Activated T-helper 9 cell treated with anti-CD3 and anti-CD28 coated beads, Interleukin-2, amount 50 U/mL, for 16 hours (primary cell): ENCODE results near the gene CEBPG.

Experiments
- DNase-seq: peaks from one replicate; pipeline ENCODE4 v3.0.0-alpha.2; 2020; ENCODE audit warnings: low read depth

CEBPG gene

DNA sequence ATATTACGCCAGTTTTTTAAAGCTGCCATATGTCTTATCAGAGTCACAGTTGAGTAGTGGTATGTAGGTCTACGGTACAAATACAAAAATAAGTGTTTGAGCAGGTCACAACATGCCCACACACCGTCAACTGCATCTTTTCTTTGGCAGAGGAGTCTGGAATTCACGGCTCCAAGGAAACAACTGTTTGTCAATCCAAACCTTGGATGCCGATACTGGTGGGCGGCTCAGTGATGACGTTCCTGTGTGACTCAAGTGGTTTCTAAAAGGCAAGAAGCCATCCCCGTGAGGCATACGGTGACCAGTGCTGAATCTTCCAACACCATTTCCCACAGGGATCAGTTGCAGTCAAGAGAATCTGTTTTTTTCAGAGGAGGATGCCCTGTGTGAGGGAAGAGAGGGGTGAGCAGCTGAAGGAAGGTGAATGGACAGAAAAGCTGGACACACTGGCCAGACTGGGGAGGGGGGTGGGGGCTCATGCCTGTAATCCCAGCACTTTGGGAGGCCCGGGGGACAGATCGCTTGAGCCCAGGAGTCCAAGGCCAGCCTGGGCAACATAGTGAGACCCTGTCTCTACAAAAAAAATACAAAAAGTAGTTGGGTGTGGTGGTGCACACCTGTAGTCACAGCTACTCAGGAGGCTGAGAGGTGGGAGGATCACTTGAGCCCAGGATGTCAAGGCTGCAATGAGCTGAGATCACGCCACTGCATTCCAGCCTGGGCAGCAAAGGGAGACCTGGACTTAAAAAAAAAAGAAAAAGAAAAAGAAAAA, 22.8 kb upstream of the CEBPG start:
- DNase-seq: no peak

DNA sequence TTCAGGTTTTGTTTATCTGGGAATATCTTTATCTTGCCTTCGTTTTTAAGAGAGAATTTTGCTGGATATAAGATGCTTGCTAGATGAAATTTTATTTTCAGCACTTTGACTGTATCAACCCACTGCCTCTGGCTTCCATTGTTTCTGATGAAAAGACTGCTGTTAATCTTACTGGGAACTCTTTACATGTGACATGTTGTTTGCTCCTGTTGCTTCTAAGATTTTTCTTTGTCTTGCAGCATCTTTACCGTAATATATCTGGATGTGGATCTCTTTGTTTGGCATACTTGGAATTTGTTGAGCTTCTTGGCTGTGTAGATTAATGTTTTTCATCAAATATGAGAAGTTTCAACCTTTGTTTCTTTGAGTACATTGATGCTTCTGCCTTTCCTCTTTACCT, 18.0 kb upstream of the CEBPG start:
- DNase-seq: no peak

DNA sequence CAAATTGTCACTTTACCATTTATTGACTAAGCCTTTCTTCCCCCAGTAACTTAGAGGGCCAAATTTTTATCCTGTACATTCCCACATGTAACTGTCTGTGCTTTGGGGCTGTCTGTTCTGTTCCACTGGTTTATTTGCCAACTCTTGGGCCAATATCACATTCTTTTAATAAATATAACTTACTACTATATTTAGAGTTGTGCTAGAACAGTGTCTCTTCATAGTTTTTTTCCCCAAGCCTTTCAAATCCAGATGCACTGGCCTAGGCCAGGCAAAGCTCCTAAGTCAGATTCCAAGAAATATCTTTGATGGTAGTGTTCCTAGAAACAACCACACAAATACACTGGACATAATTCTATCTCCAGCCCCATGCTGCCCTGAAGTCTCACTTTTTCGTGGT, 16.0 kb upstream of the CEBPG start:
- DNase-seq: no peak

DNA sequence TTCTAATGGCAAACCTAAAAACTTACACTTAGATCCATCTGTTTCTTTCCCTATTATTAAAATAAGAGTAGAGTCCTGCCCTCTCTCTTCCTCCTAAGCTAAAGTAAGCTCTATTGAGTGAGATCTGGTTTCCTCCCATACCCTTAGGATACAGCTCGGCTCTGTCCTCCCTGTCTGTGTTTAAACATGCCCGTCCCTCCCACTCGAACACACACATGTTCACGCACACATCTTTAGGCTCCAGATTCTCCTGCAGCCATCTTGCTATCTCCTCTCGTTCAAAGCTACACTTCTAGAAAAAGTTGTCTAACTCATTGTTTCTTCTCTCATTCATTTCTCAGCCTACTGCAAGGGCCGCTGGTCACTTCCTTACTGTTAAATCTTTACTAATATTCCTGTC, 15.1 kb upstream of the CEBPG start:
- no peak for DNase-seq

DNA sequence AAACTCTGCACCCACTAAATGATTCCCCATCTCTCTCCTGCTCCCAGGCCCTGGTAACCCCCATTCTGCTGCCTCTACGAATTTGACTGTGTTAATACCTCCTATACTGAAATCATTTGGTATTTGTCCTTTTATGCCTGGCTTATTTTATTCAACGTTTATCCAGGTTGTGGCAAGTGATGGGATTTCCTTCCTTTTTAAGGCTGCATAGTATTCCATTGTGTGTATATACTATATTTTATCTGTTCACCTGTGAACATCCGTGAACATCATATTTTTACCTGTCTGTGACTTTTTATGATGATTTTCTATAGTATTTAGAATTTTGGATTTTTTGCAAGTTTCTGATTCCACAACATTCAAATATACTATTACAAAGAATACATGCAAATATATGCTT, 13.9 kb upstream of the CEBPG start:
- no peak for DNase-seq

DNA sequence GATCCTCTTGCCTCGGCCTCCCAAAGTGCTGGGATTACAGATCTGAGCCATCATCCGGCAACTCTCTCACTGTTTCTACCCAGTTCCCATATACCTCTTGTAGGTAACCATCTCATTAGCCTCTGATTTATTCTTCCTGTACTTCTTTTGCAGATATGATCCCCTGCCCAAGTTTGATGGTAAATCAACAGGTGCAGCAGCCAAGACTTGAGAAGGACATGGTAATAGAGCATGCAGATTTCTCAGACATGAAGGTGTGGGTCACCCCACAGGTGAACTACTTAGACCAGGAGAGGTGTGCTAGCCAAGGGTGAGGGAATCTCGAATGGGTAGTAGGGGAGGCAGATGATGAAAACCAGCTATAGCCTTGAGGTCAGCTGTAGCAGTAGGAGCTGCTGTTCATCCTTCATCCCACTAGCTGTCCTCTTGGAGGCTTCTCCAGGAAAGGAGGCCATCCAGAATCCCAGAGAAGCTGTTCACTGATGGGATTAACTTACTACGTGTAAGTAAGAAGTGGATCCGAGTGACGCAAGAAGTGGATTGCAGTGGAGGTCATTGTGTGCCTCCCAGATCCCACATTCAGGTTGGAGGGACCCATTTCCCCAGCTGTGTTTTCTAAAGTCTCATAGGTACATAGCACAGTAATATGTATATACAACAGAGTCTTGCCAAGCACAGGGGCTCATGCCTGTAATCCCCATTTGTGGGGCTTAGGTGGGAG, 10.8 kb upstream of the CEBPG start:
- no peak for DNase-seq

DNA sequence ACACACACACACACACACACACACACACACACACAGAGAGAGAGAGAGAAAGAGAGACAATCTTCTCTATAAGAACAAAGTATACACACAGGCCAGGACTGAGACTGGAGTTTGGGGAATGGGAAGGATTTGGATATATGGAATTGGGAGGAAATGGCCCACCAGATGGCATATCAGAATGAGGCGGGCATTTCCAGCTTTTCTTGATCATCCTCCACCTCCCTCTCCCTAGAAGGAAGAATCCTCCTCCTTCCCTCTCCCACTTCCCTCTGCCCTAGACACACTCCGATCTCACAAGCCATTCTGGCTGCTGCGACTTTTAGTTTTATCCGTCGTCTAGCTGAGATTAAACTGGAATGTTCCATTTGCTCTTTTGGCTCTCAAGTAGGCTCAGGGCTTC, 10.0 kb upstream of the CEBPG start:
- no peak for DNase-seq

DNA sequence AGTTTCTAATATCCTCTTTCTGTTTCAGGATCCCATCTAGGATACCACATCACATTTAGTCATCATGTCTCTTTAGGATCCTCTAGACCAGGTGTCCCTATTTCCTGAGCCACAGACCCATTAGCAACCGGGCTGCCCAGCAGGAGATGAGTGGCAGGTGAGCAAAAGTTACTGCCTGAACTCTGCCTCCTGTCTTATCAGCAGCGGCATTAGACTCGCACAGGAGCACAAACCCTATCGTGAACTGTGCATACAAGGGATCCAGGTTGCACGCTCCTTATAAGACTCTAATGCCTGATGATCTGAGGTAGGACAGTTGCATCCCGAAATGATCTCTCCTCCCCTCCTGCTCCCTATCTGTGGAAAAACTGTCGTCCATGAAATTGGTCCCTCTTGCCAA, 7.8 kb upstream of the CEBPG start:
- DNase-seq: no peak

DNA sequence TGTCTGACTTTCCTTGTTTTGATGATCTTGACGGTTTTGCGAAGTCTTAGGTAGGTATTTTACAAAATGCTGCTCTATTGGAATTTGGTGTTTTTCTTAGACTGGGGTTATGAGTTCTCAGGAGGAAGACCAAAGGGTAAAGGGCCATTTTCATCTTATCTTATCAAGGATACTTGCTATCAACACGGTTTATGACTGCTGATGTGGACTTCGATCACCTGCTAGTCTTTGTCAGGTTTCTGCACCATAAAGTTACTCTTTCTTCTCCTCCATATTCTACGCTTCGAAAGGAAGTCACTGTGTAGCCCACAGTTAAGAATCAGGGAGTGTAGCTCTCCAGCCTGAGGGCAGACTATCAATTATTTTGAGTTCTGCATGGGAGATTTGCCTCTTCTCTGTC, 7.4 kb upstream of the CEBPG start:
- no peak for DNase-seq

DNA sequence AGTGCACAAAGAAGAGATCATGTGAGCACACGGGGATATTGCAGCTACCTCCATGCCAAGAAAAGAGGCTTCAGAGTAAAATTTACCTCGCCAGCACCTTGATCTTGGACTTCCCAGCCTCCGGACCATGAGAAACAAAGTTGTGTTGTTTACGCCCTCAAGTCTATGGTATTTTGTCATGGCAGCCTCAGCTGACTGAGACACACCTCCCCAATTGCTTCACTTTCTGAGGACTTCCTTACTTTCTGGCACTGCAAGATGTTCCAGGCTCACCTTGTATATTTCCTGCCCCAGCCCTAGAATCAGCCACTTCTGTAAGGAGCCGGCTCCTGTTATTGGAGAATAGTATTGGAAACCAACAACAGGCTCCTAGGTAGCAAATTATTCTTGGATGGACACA, 6.6 kb upstream of the CEBPG start:
- no peak for DNase-seq

DNA sequence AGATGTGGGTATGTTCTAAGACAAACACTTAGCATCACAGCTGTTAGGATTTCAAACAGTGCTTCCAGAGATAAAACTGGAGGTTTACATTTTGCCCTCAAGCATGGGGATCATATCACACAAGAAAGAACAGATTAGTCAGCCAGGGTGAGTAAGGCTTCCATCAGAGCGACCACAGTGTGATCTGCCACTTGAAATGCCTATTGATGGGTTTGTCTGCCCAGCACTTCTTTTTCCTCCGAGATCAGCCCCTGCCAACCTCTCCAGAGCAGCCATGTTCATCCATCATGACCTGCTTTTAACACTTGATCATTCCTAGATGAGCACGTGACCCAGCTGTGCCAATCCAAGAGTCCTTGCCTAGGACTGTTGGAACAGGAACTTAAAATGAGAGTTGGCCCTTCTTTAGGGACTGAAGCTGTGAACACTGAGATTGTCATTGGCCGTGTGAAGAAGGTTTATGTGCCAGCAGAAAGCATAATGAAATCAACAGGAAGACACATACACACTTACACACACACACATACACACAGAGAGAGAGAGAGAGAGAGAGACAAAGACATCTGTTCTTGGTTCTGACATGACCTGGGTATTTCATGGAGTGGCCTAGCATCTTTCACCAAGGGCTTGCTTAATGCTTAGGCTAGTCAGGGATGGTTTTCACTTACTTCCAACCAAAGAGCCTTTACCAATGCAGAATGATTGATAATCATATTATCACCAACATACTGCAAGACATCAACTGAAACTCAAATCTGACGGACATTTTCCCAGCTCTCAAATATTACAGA, 5.2 kb upstream of the CEBPG start:
- no peak for DNase-seq

DNA sequence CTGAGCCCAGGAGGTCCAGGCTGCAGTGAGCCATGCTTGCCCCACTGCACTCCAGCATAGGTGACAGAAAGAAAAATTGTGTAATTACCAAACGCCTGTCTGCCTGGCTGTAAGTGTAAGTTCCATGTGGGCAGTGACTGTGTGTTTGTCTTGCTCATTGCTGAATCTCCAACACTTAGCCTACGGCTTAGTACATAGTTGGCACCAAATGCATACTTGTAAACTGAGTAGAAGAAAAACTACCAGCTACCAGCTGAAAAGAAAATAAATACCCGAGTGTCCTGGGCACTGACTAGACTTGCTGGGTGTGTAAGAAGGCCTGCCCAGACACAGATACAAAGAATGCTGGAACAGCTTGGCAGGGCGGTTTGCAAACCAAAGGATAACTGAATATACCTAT, 2.7 kb upstream of the CEBPG start:
- DNase-seq: no peak

DNA sequence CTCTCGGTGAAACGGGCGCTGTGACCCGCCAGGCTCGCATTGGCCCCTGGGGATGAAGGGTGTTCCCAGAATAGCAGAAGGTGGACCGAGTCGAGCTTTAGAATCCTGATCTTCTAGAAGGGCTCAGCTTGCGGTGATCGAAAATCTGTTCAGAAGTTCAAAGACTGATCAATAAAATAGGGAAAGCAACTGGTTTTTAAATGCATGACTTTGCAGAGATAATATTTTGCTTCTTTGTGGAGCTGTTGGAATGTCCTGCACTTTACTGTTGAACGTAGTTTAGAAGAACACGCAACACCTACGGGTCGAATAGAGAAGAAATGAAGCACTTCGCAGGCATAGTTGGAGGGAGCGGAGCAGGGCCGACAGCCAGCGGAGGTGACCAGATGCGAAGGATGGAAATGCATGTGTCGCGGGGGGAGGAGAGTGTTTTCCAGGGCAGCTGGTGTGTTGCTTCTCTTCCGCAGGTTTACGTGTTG, 766 bp downstream of the CEBPG start:
- no peak for DNase-seq

DNA sequence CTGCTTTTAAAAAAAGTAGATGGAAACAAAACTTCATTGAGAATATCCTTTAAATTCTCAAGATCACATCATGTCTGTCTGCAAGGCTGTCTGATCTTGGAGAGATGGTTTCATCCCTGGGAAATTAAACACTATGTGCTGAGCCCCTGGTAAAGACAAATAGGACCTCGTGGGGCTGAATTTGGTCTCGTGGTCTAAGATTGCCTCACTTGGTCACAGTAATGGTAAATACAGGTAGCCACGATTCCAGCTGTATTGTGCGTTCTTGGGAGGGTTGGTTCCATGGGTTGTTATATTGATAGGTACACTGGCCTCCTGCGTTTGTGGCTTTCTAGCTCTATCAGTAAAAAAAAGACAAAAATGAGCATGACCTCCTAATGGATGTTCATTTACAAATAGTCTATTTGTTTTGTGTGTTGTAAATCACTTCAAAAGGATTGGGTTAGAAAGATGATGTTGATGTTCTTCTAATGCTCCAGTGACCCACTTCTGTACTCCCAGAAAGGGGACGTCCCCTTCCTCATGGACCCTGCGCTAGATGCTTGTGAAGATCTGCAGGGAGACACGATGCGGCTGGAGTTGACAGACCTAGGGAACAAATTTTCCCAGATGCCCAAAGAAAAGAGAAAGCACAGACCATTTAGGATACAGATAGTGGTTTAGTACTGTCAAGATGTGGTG, 1.8 kb downstream of the CEBPG start:
- no peak for DNase-seq

DNA sequence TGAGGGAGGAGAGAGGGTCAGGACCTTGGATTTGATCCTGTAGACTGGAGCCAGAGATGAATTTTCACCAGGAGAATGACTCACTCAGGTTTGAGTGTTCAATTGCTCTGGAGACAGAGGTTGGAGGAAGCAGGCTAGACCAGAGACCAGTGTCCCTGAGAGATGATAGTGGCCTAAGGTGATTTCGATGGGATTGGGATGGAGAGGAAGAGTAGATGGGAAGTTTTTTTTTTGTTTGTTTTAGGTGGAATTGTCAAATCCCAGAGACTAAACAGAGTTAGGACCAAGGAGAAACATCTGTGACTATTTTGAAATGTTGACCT, 2.3 kb downstream of the CEBPG start:
- DNase-seq: no peak

DNA sequence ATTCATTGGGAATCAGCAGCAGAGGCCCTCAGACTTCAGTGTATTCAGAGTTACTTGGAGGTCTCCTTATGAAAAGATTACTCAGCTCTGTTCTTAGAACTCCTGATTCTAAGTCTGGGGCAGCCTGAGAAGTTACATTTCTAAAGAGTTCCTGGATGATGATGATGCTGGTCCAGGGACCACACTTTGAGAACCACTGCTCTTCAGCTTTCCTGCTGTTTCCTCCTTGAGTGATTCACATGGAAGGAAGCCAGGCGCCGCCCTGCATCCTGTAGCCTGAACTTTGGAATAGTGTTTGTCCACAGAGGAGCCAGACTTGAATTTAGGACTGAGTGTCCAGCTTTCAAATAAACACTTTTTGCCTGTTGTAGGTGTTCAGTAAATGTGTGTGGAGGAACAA, 2.9 kb downstream of the CEBPG start:
- DNase-seq: no peak

DNA sequence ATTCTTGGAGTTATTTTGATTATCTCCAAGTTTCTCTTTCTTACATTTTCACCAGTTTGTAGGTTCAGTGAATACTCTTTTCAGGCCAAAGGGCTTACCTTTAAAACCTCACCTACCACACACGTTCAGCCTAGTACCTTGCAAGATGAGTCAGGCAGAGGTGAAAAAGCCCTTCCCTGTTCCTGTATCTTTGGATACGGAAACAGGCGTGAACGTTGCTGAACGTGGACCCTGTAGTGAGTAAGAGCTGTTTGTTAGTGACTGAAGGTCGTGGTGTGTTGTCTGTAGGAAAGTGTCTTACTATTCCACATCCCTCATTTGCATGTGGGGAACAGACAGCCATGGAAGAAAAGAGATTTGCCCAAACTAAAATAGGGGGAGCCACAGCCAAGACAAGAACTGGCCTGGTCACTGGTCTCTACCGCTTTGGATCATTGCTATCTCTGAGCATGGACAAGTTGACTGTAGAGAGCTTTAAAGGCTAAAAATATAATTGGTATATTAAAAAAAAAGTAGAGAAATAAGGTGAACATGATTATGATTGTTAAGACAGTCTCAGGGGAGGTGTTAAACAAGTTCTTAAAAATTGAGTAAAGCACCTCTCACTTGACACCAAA, 3.5 kb downstream of the CEBPG start:
- DNase-seq: no peak

DNA sequence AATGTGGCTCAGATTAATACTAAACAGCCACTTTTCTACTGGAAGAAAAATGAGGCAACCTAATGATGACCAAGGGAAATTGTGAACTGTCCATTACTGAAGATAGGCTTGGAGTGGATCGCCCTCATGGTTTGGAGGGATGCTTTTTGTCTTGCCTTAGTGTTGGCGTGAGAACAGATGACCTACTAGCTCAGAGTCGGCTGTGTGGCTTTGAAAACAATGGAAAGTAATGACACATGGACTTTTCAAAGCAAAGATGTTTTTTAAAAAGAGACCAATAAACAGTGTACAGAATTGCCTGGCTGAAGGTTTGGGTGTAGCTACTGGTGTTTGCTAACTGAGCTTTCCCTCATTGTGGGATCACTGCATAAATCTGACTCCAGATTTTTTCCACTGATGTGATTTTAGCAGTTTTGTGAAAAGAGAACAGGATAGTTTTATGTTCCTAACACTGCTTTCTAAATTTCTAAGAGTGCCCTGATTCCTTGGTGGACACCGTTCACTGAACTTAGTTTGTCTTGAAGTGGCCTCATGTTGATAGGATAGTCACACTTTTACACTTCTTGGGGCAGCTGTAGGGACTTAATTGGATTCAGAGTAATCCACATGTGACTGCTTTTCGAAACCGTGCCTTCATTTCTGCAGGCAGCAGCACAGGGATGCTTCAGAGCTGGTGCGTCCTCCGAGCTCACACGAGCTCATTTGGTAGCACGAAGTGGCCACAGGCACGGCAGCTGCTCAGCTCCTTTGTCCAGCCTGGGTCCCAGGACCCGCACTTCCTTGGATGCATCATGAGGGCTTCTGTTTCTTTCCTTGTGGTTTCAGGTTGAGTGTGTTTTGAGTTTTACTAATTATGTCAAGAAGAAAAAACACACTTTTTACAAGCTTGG, 4.3 kb downstream of the CEBPG start:
- DNase-seq: no peak

DNA sequence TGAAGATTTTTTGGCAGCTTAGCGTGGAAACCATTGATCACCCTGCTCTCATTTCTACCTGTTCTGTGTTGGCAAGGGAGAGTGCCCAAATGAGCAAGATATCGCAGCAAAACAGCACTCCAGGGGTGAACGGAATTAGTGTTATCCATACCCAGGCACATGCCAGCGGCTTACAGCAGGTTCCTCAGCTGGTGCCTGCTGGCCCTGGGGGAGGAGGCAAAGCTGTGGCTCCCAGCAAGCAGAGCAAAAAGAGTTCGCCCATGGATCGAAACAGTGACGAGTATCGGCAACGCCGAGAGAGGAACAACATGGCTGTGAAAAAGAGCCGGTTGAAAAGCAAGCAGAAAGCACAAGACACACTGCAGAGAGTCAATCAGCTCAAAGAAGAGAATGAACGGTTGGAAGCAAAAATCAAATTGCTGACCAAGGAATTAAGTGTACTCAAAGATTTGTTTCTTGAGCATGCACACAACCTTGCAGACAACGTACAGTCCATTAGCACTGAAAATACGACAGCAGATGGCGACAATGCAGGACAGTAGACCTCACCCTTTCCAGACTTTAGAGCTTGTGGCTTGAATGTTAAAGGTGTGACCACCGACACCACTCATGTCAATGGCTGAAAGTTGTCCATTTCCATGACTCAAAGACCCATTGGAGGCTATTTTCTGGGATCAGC, 5.8 kb downstream of the CEBPG start:
- no peak for DNase-seq

DNA sequence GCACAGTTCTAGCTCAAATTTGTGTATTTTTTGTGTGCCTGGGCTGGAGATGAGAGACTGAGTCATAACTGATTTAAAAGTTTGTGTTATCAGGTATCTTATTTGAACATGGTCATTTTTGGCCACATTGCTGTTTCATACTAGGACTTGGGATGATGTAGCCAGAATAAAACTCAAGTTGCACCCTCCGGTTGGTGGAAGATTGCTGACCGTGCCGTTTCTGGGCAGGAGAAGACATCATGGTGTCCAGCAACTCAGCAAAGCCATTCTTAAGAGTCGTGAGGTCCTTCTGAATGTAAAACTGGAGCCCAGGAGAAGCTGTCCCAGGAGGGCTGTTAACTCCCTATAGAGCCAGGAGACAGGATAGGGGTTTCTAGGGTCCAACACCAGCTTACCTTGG, 7.6 kb downstream of the CEBPG start:
- no peak for DNase-seq
